Ascending aorta (tissue), 2 donors: Measurements from ENCODE around the gene ULK4. TPM values are rescaled to one million over a fixed set of nuclear protein-coding genes. Genes with fewer than 3 reads are reported as not detected.

Experiments
- DNase-seq, 2 donors: peaks; one replicate each; pipeline ENCODE4 v3.0.0-alpha.2; 2019; ENCODE audit warnings: low spot score in 2 of 2
- H3K27ac ChIP-seq, 2 donors: fragments of 200-600 bp; sonication (generic); one replicate each; pipeline ENCODE4 v1.5.1; 2016 to 2017; ENCODE audit warnings: mild to moderate bottlenecking in 1 of 2
- H3K27me3 ChIP-seq: fragments of 200-600 bp; sonication (generic); one replicate; pipeline ENCODE4 v1.5.1; 2017
- H3K36me3 ChIP-seq, 2 donors: fragments of 200-600 bp; sonication (generic); one replicate each; pipeline ENCODE4 v1.5.1; 2016
- H3K4me1 ChIP-seq, 2 donors: fragments of 200-600 bp; sonication (generic); one replicate each; pipeline ENCODE4 v1.5.1; 2016 to 2017; ENCODE audit warnings: mild to moderate bottlenecking in 1 of 2
- H3K4me3 ChIP-seq, 2 donors: fragments of 200-600 bp; sonication (generic); one replicate each; pipeline ENCODE4 v1.5.1; 2016 to 2017; ENCODE audit warnings: mild to moderate bottlenecking in 1 of 2
- H3K9me3 ChIP-seq, 2 donors: fragments of 200-600 bp; sonication (generic); one replicate each; pipeline ENCODE4 v1.5.1; 2016
- intact Hi-C: fragments of 100-400 bp; cut with DNase I; formaldehyde crosslinking; loops from one replicate; pipeline ENCODE4 v1.15.1; 2023
- total RNA-seq: library from RNA; depleted of rRNA; stranded (reverse); fragments of >200 nt; gene quantifications from one replicate; pipeline ENCODE4 v1.1.0, GENCODE V29; 2016
- TF ChIP-seq, protein P1 (sequence below), 3 experiments: fragments of 200-600 bp in 2 of 3; fragments of 450-650 bp in 1 of 3; sonication (generic) in 2 of 3; IDR thresholded peaks; one replicate each; pipeline ENCODE4 v1.5.1; 2016 to 2019; ENCODE audit warnings: antibody characterized with exemption in 3 of 3, mild to moderate bottlenecking in 1 of 3, moderate library complexity in 1 of 3

Gene ULK4
- total RNA-seq, 1 donor from 2014 or later, result 4.2 TPM

- Histone ChIP-seq H3K4me1 (no peaks in the 10 kb centered on the region), H3K27me3 (no peaks in the 10 kb centered on the region), H3K36me3 (no peaks in the 10 kb centered on the region), H3K27ac (no peak overlapping the region), H3K4me3 (no peak overlapping the region), H3K9me3 (no peaks in the 10 kb centered on the region)
- intact Hi-C loops, result no loop called here
- TF ChIP-seq, protein P1, sequence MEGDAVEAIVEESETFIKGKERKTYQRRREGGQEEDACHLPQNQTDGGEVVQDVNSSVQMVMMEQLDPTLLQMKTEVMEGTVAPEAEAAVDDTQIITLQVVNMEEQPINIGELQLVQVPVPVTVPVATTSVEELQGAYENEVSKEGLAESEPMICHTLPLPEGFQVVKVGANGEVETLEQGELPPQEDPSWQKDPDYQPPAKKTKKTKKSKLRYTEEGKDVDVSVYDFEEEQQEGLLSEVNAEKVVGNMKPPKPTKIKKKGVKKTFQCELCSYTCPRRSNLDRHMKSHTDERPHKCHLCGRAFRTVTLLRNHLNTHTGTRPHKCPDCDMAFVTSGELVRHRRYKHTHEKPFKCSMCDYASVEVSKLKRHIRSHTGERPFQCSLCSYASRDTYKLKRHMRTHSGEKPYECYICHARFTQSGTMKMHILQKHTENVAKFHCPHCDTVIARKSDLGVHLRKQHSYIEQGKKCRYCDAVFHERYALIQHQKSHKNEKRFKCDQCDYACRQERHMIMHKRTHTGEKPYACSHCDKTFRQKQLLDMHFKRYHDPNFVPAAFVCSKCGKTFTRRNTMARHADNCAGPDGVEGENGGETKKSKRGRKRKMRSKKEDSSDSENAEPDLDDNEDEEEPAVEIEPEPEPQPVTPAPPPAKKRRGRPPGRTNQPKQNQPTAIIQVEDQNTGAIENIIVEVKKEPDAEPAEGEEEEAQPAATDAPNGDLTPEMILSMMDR (IDR thresholded peaks at IDR 0.05), result no peak
- no peak for DNase-seq
Measured at GRCh38 chr3:41629986-41630385, 331.9 kb downstream of the ULK4 start.

- no peak for DNase-seq
- Histone ChIP-seq H3K4me3 (no peak overlapping the region), H3K36me3 (no peaks in the 10 kb centered on the region), H3K27ac (no peak overlapping the region), H3K9me3 (no peaks in the 10 kb centered on the region), H3K27me3 (no peaks in the 10 kb centered on the region), H3K4me1 (no peaks in the 10 kb centered on the region)
- intact Hi-C loops, result no loop called here
- TF ChIP-seq, protein P1 (IDR thresholded peaks at IDR 0.05), result no peak
Measured at GRCh38 chr3:41629072-41629471, 332.8 kb downstream of the ULK4 start.

DNA sequence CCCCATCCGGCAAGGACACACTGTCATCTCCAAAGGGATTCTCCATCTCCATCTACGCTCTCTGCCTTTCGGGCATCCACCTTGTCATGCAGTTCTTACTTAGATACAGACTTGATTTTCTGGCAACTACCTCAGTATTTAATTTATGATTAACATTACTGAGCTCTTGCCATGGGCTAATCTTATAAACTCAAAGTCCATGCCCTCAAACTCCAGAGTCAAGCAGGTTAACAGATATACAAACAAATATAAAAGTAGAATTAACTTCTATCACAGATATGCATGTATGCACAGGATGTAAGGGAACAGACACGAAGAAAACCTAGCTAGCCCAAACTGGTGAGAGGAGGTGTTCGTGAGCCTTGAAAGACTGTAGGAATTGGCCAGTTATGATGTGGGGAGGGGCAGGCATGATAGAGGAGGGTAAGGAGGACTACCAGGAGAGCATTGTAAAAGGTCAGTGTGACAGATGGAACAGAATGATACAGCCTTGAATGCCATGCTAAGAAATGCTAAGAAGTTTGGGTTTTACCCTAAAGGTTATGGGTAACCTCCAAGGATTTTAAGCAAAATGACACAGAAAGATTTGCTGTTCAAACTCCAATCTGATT is 334.3 kb downstream of the ULK4 start:
- intact Hi-C loops, result no loop called here
- Histone ChIP-seq H3K9me3 (no peaks in the 10 kb centered on the region), H3K4me3 (no peak overlapping the region), H3K27me3 (no peaks in the 10 kb centered on the region), H3K27ac (no peak overlapping the region), H3K36me3 (no peaks in the 10 kb centered on the region), H3K4me1 (no peaks in the 10 kb centered on the region)
- TF ChIP-seq, protein P1 (IDR thresholded peaks at IDR 0.05), result no peak
- no peak for DNase-seq

DNA sequence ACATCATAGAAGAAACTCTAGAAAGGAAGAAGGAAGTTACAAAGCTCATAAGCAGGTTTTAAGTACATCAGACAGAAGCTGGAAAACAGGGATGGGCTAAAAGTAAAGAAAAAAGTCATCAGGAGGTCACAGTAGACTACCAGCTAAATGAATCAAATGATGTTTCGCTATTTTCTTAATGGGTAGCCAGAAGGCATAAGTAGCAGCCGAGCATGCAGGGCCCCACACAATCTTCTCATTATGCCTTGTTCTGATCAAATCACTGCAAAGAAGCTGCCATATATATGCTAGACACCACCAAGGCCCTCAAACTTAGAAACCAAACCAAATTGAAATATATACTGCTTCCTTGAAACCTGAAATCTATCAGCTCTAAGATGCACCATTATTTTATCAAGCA is 349.1 kb downstream of the ULK4 start:
- no peaks in the 10 kb centered on the region for H3K27me3 ChIP-seq
- H3K27ac ChIP-seq, result no peak overlapping the region
- H3K4me1 ChIP-seq, result no peaks in the 10 kb centered on the region
- no peak for DNase-seq
- TF ChIP-seq, protein P1 (IDR thresholded peaks at IDR 0.05), result no peak
- no peaks in the 10 kb centered on the region for H3K9me3 ChIP-seq
- H3K4me3 ChIP-seq, result no peak overlapping the region
- no peaks in the 10 kb centered on the region for H3K36me3 ChIP-seq
- intact Hi-C loops, result no loop called here

DNA sequence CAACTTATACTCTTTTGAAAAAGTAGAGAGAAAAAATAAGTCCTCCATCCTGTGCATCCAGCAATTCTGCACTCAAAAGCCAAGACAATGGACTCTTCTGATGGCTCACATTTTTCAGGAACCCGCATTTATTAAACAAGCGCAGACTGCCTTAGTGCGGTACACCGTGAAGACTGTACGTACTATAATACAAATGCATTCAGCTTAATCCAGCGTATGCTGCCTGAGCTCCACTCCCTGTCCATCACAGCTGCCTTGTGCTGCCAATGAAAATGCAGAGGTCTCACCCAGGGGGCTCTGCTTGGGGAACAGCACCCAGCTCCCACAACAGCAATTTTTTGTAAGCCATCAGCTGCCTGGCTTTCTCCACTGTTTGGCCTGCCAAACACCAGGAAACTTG is 350.9 kb downstream of the ULK4 start:
- H3K4me1 ChIP-seq, result no peaks in the 10 kb centered on the region
- no peaks in the 10 kb centered on the region for H3K36me3 ChIP-seq
- intact Hi-C loops, result no loop called here
- no peak overlapping the region for H3K27ac ChIP-seq
- H3K27me3 ChIP-seq, result no peaks in the 10 kb centered on the region
- no peak overlapping the region for H3K4me3 ChIP-seq
- no peak for DNase-seq
- TF ChIP-seq, protein P1 (IDR thresholded peaks at IDR 0.05), result no peak
- no peaks in the 10 kb centered on the region for H3K9me3 ChIP-seq

GRCh38 chr3:41608347-41608746 is 353.6 kb downstream of the ULK4 start:
- H3K4me1 ChIP-seq, result no peaks in the 10 kb centered on the region
- H3K36me3 ChIP-seq, result no peaks in the 10 kb centered on the region
- TF ChIP-seq, protein P1 (IDR thresholded peaks at IDR 0.05), result no peak
- no peak for DNase-seq
- H3K4me3 ChIP-seq, result no peak overlapping the region
- intact Hi-C loops, result no loop called here
- H3K27me3 ChIP-seq, result no peaks in the 10 kb centered on the region
- no peak overlapping the region for H3K27ac ChIP-seq
- no peaks in the 10 kb centered on the region for H3K9me3 ChIP-seq
